Measurements from ENCODE around the gene MICOS13. TPM values are rescaled to one million over a fixed set of nuclear protein-coding genes. Genes with fewer than 3 reads are reported as not detected.

Gene MICOS13
- total and polyA plus RNA-seq, 2 donors (not counting 3 experiments of a cell fraction or from before 2014, with no cell fraction given): 55.3 to 86.1 TPM

GRCh38 chr19:5643060-5643459 lies 37.3 kb downstream of the MICOS13 start:
- Histone ChIP-seq H3K4me3 (replicated peaks in 1 of 3; ENCODE audit: insufficient read depth in 1 of 3, low read depth in 1 of 3, low read length in 3 of 3) (no peak overlapping the region), H3K27ac (ENCODE audit: insufficient read depth, low read depth, low read length) (no peak overlapping the region), H2AFZ (ENCODE audit: low read depth, low read length) (no peak overlapping the region), H3K9me3 (replicated peaks; ENCODE audit: control insufficient read depth, insufficient read depth, low read length) (no peaks in the 10 kb centered on the region), H3K9me1 (replicated peaks; ENCODE audit: control insufficient read depth, extremely low read depth, insufficient read depth, low read length) (no peaks in the 10 kb centered on the region), H3K36me3 (ENCODE audit: control insufficient read depth in 2 of 2, extremely low read depth in 1 of 2, insufficient read depth in 2 of 2, low read length in 2 of 2) (peaks cover 18 to 32% of the 10 kb centered on the region in 2 experiments), H3K4me1 (ENCODE audit: control insufficient read depth, extremely low read depth, insufficient read depth, low read length) (no peaks in the 10 kb centered on the region), H4K20me1 (replicated peaks; ENCODE audit: control insufficient read depth, extremely low read depth, insufficient read depth, low read length) (peaks cover 3% of the 10 kb centered on the region), H3K9ac (replicated peaks; ENCODE audit: extremely low read depth, insufficient read depth, low read length) (no peak overlapping the region), H3K4me2 (ENCODE audit: insufficient read depth, low read length) (no peak overlapping the region), H3K79me2 (ENCODE audit: control insufficient read depth, insufficient read depth, low read length) (peaks cover 84% of the 10 kb centered on the region), H3K27me3 (ENCODE audit: control insufficient read depth in 2 of 2, insufficient read depth in 2 of 2, low read length in 2 of 2) (no peaks in the 10 kb centered on the region)
- no TSS peak for BruUV-seq (replicated peaks)
- DNase-seq (ENCODE audit: low read depth, low spot score): no peak
- TF ChIP-seq EZH2 (IDR thresholded peaks at IDR 0.05; ENCODE audit: borderline replicate concordance, low read depth, low read length, severe bottlenecking): no peak
- no peak for TF ChIP-seq MAX (IDR thresholded peaks at IDR 0.05; ENCODE audit: insufficient read depth, insufficient read length)
- CTCF ChIA-PET: no interaction called here
- intact Hi-C loops (cut with micrococcal nuclease): loop anchor here (10.0 kb wide), 1 partner anchor 542 kb away; no protein-coding TSS in a partner anchor
- POLR2A ChIA-PET: no interaction called here
- dilution Hi-C loops (cut with MboI; ENCODE audit: extremely low pct_ligation_motif_present, low sequenced_read_pairs): no loop called here
- no peak for FAIRE-seq

- H3K4me3 ChIP-seq (replicated peaks in 1 of 3; ENCODE audit: insufficient read depth in 1 of 3, low read depth in 1 of 3, low read length in 3 of 3): no peak overlapping the region
- no peaks in the 10 kb centered on the region for H3K9me1 ChIP-seq (replicated peaks; ENCODE audit: control insufficient read depth, extremely low read depth, insufficient read depth, low read length)
- POLR2A ChIA-PET: no interaction called here
- FAIRE-seq: no peak
- no peak overlapping the region for H2AFZ ChIP-seq (ENCODE audit: low read depth, low read length)
- CTCF ChIA-PET: no interaction called here
- no peak for TF ChIP-seq POLR2AphosphoS5 (IDR thresholded peaks at IDR 0.05; ENCODE audit: insufficient read depth, low read depth, low read length)
- TF ChIP-seq GATA2 (IDR thresholded peaks at IDR 0.05; ENCODE audit: insufficient read depth, insufficient read length, low read depth, low read length): no peak
- TF ChIP-seq POLR2A (IDR thresholded peaks at IDR 0.05; ENCODE audit: low read depth, low read length): no peak
- no peak for TF ChIP-seq MYC (IDR thresholded peaks at IDR 0.05; ENCODE audit: low read depth, low read length)
- TF ChIP-seq MAX (IDR thresholded peaks at IDR 0.05; ENCODE audit: insufficient read depth, insufficient read length): no peak
- TF ChIP-seq FOS (IDR thresholded peaks at IDR 0.05; ENCODE audit: borderline replicate concordance, insufficient read depth, low read length): no peak
- TF ChIP-seq CTCF (IDR thresholded peaks at IDR 0.05; ENCODE audit: extremely low read depth in 1 of 2, insufficient read depth in 1 of 2, low read depth in 1 of 2, low read length in 2 of 2): no peak
- TF ChIP-seq JUN (IDR thresholded peaks at IDR 0.05; ENCODE audit: borderline replicate concordance, insufficient read depth, insufficient read length, low read depth): no peak
- TF ChIP-seq EZH2 (IDR thresholded peaks at IDR 0.05; ENCODE audit: borderline replicate concordance, low read depth, low read length, severe bottlenecking): no peak
- H3K27me3 ChIP-seq (ENCODE audit: control insufficient read depth in 2 of 2, insufficient read depth in 2 of 2, low read length in 2 of 2): no peaks in the 10 kb centered on the region
- no peaks in the 10 kb centered on the region for H3K9me3 ChIP-seq (replicated peaks; ENCODE audit: control insufficient read depth, insufficient read depth, low read length)
- H3K36me3 ChIP-seq (ENCODE audit: control insufficient read depth in 2 of 2, extremely low read depth in 1 of 2, insufficient read depth in 2 of 2, low read length in 2 of 2): peaks cover 15 to 26% of the 10 kb centered on the region in 2 experiments
- intact Hi-C loops (cut with micrococcal nuclease): loop anchor here (10.0 kb wide), 1 partner anchor 543 kb away; no protein-coding TSS in a partner anchor
- dilution Hi-C loops (cut with MboI; ENCODE audit: extremely low pct_ligation_motif_present, low sequenced_read_pairs): no loop called here
- peaks cover 90% of the 10 kb centered on the region for H3K79me2 ChIP-seq (ENCODE audit: control insufficient read depth, insufficient read depth, low read length)
- H3K27ac ChIP-seq (ENCODE audit: insufficient read depth, low read depth, low read length): no peak overlapping the region
- H4K20me1 ChIP-seq (replicated peaks; ENCODE audit: control insufficient read depth, extremely low read depth, insufficient read depth, low read length): peaks cover 7% of the 10 kb centered on the region
- no peaks in the 10 kb centered on the region for H3K4me1 ChIP-seq (ENCODE audit: control insufficient read depth, extremely low read depth, insufficient read depth, low read length)
- no peak for DNase-seq (ENCODE audit: low read depth, low spot score)
- no peak overlapping the region for H3K4me2 ChIP-seq (ENCODE audit: insufficient read depth, low read length)
- H3K9ac ChIP-seq (replicated peaks; ENCODE audit: extremely low read depth, insufficient read depth, low read length): no peak overlapping the region
- no TSS peak for BruUV-seq (replicated peaks)
Observed at GRCh38 chr19:5642204-5642603, 38.1 kb downstream of the MICOS13 start.
